AG09309 (cell line): ENCODE measurements around the gene ZKSCAN1.

Experiments used
- DNase-seq: peaks from one replicate; pipeline ENCODE4 v3.0.0-alpha.2; 2010; ENCODE audit warnings: low read depth
- H3K4me3 ChIP-seq: 2 replicates; pipeline ENCODE4 v1.5.1; 2011; ENCODE audit warnings: mild to moderate bottlenecking, low read depth, low read length, moderate library complexity; ENCODE audit not compliant: control insufficient read depth
- CTCF ChIP-seq: IDR thresholded peaks from 2 replicates; pipeline ENCODE4 v1.5.1; 2011; ENCODE audit warnings: mild to moderate bottlenecking, low read depth, low read length, inconsistent platforms; ENCODE audit not compliant: insufficient read depth, control insufficient read depth; ENCODE audit errors: missing control alignments

Gene ZKSCAN1

GRCh38 chr7:100023526-100023925 lies 8.1 kb downstream of the ZKSCAN1 start:
- TF ChIP-seq CTCF: no peak
- H3K4me3 ChIP-seq: no peak overlapping the region
- no peak for DNase-seq

- DNase-seq: no peak
- H3K4me3 ChIP-seq: no peak overlapping the region
- no peak for TF ChIP-seq CTCF
Measured at GRCh38 chr7:100024020-100024619, 8.7 kb downstream of the ZKSCAN1 start.

DNA sequence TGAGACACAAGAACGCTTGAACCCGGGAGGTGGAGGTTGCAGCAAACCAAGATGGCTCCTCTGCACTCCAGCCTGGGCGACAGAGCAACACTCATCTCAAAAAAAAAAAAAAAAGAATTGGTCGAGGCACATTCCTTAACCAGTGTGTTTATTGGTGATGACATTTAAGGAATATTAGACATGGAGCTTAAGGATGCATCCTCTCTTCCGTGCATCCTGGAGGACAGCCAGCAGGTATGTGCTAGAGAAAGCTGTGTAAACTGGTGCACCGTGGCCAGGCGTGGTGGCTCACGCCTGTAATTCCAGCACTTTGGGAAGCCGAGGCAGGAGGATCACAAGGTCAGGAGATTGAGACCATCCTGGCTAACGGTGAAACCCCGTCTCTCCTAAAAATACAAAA lies 11.8 kb downstream of the ZKSCAN1 start:
- DNase-seq: no peak
- TF ChIP-seq CTCF: no peak
- H3K4me3 ChIP-seq: no peak overlapping the region

- no peak for DNase-seq
- no peak for TF ChIP-seq CTCF
- H3K4me3 ChIP-seq: no peak overlapping the region
Measured at GRCh38 chr7:100029596-100029995, 14.2 kb downstream of the ZKSCAN1 start.

DNA sequence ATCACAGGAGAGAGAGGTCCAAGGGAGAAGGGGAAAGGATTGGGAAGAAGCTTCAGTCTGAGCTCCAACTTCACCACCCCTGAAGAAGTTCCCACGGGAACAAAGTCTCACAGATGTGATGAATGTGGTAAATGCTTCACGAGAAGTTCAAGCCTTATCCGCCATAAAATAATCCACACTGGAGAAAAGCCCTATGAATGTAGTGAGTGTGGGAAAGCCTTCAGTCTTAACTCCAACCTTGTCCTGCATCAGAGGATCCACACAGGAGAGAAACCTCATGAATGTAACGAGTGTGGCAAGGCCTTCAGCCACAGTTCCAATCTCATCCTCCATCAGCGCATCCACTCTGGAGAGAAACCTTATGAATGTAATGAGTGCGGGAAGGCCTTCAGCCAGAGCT lies 18.1 kb downstream of the ZKSCAN1 start:
- no peak overlapping the region for H3K4me3 ChIP-seq
- TF ChIP-seq CTCF: no peak
- DNase-seq: no peak

DNA sequence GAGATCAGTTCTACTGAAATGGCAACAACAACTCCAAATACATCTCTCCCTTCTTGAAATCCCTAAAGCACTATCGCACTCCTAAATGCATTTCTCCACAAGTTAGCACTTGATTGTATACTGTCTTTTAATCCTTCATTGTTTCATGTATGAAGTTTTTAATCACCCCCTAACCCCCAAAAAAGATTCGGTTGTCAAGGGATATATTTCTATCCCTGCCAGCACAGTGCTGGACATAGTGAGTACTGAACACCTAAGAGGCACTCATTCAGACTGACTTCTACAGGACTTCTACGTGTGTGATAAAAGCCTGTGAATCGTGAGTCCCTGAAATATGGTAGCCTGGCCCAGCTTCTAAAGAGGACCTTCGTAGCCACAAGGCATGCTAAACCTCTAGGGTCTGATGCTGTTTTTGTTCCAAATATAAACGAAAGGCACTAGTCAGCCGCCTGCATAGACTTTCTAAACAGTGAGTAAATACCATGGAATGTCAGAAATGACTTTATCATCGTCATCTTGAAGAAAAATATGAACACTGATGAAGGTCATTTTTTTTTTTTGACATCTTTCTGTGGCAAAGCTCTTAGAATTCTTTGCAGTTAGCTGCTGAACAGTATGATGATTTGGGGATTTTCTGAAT lies 19.6 kb downstream of the ZKSCAN1 start:
- no peak overlapping the region for H3K4me3 ChIP-seq
- DNase-seq: peak; percentile 73

More for the DNA sequence above, 19.6 kb downstream of the ZKSCAN1 start:
- TF ChIP-seq CTCF: no peak
